ENCODE data around the gene RNF151.

The RNF151 gene

GRCh38 chr16:1974157-1975070 lies 7.8 kb downstream of the RNF151 start:
- TF ChIP-seq ZFX (IDR thresholded peaks at IDR 0.05) (no peak), CTCF (conservative IDR thresholded peaks at IDR 0.05) (no peak)
- no peak overlapping the region for H3K27ac ChIP-seq

- no peak for TF ChIP-seq ZFX (IDR thresholded peaks at IDR 0.05)
- no peak overlapping the region for H3K27ac ChIP-seq
These were observed 9.0 kb downstream of the RNF151 start for GRCh38 chr16:1975432-1976215.

GRCh38 chr16:1976216-1976520 lies 9.5 kb downstream of the RNF151 start:
- TF ChIP-seq CTCF (conservative IDR thresholded peaks at IDR 0.05) (no peak), ZFX (IDR thresholded peaks at IDR 0.05) (no peak)
- no peak overlapping the region for H3K27ac ChIP-seq

- H3K27ac ChIP-seq, result no peak overlapping the region
- TF ChIP-seq CTCF (conservative IDR thresholded peaks at IDR 0.05) (no peak), ZFX (IDR thresholded peaks at IDR 0.05) (no peak)
These were observed 10.6 kb downstream of the RNF151 start for GRCh38 chr16:1976951-1977874.

GRCh38 chr16:1977875-1978268 lies 11.2 kb downstream of the RNF151 start:
- no peak overlapping the region for H3K27ac ChIP-seq
- no peak for TF ChIP-seq ZFX (IDR thresholded peaks at IDR 0.05)
- no peak for TF ChIP-seq CTCF (conservative IDR thresholded peaks at IDR 0.05)

- TF ChIP-seq ZFX (IDR thresholded peaks at IDR 0.05), result no peak
- TF ChIP-seq CTCF (conservative IDR thresholded peaks at IDR 0.05), result no peak
- no peak overlapping the region for H3K27ac ChIP-seq
These were observed 11.9 kb downstream of the RNF151 start for GRCh38 chr16:1978476-1979120.
